ENCODE data around the gene MUC5B. TPM values are rescaled to one million over a fixed set of nuclear protein-coding genes. Genes with fewer than 3 reads are reported as not detected.
"Not testable (repeated sequence)": the region's sequence is repeated elsewhere in the genome, so short reads cannot be mapped to it uniquely, and the experiment has no call there.

The MUC5B gene
- not detected in 2 replicates for total RNA-seq

GRCh38 chr11:1222491-1223345 lies at the start of gene MUC5B:
Gene MUC5B, plus strand, starts transcription at chr11:1223066. Its CDS starts 58 bp downstream, at chr11:1223124.
- DNase-seq (ENCODE audit: low read depth, low spot score), result no peak

- DNase-seq (ENCODE audit: low read depth, low spot score), result not testable (repeated sequence)
These were observed 49.5 kb upstream of the MUC5B start for GRCh38 chr11:1173396-1173795.

GRCh38 chr11:1174441-1175370 lies 48.2 kb upstream of the MUC5B start:
- DNase-seq (ENCODE audit: low read depth, low spot score), result no peak

- DNase-seq (ENCODE audit: low read depth, low spot score), result no peak
These were observed 47.2 kb upstream of the MUC5B start for GRCh38 chr11:1175461-1176223.

GRCh38 chr11:1176224-1177019 lies 46.4 kb upstream of the MUC5B start:
- DNase-seq (ENCODE audit: low read depth, low spot score), result no peak

GRCh38 chr11:1177020-1177770 lies 45.7 kb upstream of the MUC5B start:
- no peak for DNase-seq (ENCODE audit: low read depth, low spot score)

- DNase-seq (ENCODE audit: low read depth, low spot score), result no peak
These were observed 45.1 kb upstream of the MUC5B start for GRCh38 chr11:1177771-1178090.

- no peak for DNase-seq (ENCODE audit: low read depth, low spot score)
These were observed 44.5 kb upstream of the MUC5B start for GRCh38 chr11:1178201-1178885.

- no peak for DNase-seq (ENCODE audit: low read depth, low spot score)
These were observed 44.0 kb upstream of the MUC5B start for GRCh38 chr11:1178906-1179305.

GRCh38 chr11:1179641-1180040 lies 43.2 kb upstream of the MUC5B start:
- no peak for DNase-seq (ENCODE audit: low read depth, low spot score)

GRCh38 chr11:1180171-1180570 lies 42.7 kb upstream of the MUC5B start:
- DNase-seq (ENCODE audit: low read depth, low spot score), result no peak

GRCh38 chr11:1180947-1181391 lies 41.9 kb upstream of the MUC5B start:
- DNase-seq (ENCODE audit: low read depth, low spot score), result no peak

GRCh38 chr11:1181420-1181819 lies 41.4 kb upstream of the MUC5B start:
- DNase-seq (ENCODE audit: low read depth, low spot score), result no peak

GRCh38 chr11:1181853-1182535 lies 40.9 kb upstream of the MUC5B start:
- no peak for DNase-seq (ENCODE audit: low read depth, low spot score)

- not testable (repeated sequence) for DNase-seq (ENCODE audit: low read depth, low spot score)
These were observed 38.7 kb upstream of the MUC5B start for GRCh38 chr11:1184139-1184538.

GRCh38 chr11:1188451-1189130 lies 34.3 kb upstream of the MUC5B start:
- DNase-seq (ENCODE audit: low read depth, low spot score), result not testable (repeated sequence)

- DNase-seq (ENCODE audit: low read depth, low spot score), result not testable (repeated sequence)
These were observed 33.0 kb upstream of the MUC5B start for GRCh38 chr11:1189816-1190215.

Measured in pulmonary artery endothelial cell (primary cell).